Measurements from ENCODE around the gene TNPO1. TPM values are rescaled to one million over a fixed set of nuclear protein-coding genes. Genes with fewer than 3 reads are reported as not detected.
A peak's percentile ranks its signal among the peaks of the same experiment; 100 is the strongest.
"Not testable (repeated sequence)": the region's sequence is repeated elsewhere in the genome, so short reads cannot be mapped to it uniquely, and the experiment has no call there.

Gene TNPO1
- total and polyA plus RNA-seq, 2 of the 13 experiments (the other 11 are each of a cell fraction or from before 2014, with no cell fraction given), result 26.7 to 123 TPM

DNA sequence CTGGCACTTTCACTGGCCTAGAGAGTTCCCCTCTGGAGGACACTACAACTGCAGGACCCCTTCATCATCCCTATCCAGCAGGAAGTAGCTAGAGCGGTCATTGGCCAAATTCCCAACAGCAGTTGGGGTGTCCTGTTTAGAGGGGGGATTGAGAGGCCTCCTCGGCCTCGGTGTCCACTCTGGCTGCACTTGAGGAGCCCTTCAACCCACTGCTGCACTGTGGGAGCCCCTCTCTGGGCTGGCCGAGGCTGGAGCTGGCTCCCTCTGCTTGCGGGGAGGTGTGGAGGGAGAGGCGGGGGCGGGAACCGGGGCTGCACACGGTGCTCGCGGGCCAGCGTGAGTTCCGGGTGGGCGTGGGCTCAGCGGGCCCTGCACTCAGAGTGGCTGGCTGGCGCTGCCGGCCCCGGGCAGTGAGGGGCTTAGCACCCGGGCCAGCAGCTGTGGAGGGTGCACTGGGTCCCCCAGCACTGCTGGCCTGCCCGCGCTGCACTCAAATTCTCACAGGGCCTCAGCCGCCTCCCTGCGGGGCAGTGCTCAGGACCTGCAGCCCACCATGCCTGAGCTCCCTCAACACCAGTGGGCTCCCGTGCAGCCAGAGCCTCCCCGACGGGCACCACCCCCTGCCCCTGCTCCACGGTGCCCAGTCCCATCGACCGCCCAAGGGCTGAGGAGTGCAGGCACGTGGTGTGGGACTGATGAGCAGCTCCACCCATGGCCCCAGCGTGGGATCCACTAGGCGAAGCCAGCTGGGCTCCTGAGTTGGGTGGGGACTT, 118.7 kb downstream of the TNPO1 start:
- H3K4me1 ChIP-seq (ENCODE audit: insufficient read depth, low read length), result peaks cover 25% of the 10 kb centered on the region
- H4K20me1 ChIP-seq (ENCODE audit: insufficient read depth, low read length); H3K9me3 ChIP-seq (ENCODE audit: low read length); H3K36me3 ChIP-seq (replicated peaks in 1 of 2; ENCODE audit: control insufficient read depth in 1 of 2, insufficient read depth in 2 of 2, low read length in 2 of 2); POLR2A ChIA-PET; BruUV-seq (replicated peaks); DNase-seq (ENCODE audit: low spot score); CTCF ChIA-PET (ENCODE audit: low intra/inter-chr PET ratio, low total read pairs); FAIRE-seq; H3K4me3 ChIP-seq (replicated peaks in 1 of 3; ENCODE audit: insufficient read depth in 1 of 3, low read depth in 2 of 3, low read length in 3 of 3); H3K9ac ChIP-seq (ENCODE audit: insufficient read depth, low read depth, low read length); in situ Hi-C loops (cut with HindIII; ENCODE audit: extremely low pct_ligation_motif_present, low pct_unique_long_range_greater_than_20kb); H3K4me2 ChIP-seq (ENCODE audit: low read depth, low read length); H3K79me2 ChIP-seq (ENCODE audit: insufficient read depth, low read length); H3K27ac ChIP-seq (ENCODE audit: extremely low read length, insufficient read depth, low read length); H3K27me3 ChIP-seq (ENCODE audit: control insufficient read depth in 1 of 2, insufficient read depth in 2 of 2, low read length in 2 of 2); ATAC-seq; H2AFZ ChIP-seq (ENCODE audit: low read length): not testable (repeated sequence)
- 0 out of 2 replicates have a peak, but pooled peaks have one; percentile 55 for TF ChIP-seq ZNF850 (CRISPR knock-in tag; conservative IDR thresholded peaks at IDR 0.05)
- 91% methylated on average over 4 of the region's 32 CpGs for WGBS (ENCODE audit: low lambda C conversion rate)
- intact Hi-C loops (cut with micrococcal nuclease; ENCODE audit: unreplicated experiment), result loop anchor here (5.0 kb wide), 1 partner anchor 188 kb away; no protein-coding TSS in a partner anchor

DNA sequence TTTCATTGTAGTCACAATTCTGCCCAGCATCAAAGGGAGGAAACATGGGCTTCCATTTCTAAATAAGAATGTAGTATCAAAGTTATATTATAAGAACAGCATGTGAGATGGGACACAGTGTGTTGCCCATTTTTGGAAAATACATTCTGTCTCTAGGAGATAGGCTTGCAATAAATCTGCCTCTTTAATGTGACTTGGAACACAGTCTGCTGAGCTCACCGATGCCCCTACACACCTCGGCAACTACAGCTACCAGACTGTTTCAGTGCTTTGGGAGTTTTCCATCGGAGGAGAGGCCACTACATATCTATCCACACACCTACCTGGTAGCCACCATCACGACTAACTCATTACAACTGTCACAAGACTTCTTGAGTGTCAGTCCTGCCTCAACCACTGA, 120.4 kb downstream of the TNPO1 start:
- BruUV-seq (replicated peaks), result no TSS peak
- intact Hi-C loops (cut with micrococcal nuclease; ENCODE audit: unreplicated experiment), result no loop called here
- Histone ChIP-seq H3K27ac (ENCODE audit: extremely low read length, insufficient read depth, low read length) (no peak overlapping the region), H4K20me1 (ENCODE audit: insufficient read depth, low read length) (no peaks in the 10 kb centered on the region), H2AFZ (ENCODE audit: low read length) (no peak overlapping the region), H3K79me2 (ENCODE audit: insufficient read depth, low read length) (no peaks in the 10 kb centered on the region), H3K4me3 (replicated peaks in 1 of 3; ENCODE audit: insufficient read depth in 1 of 3, low read depth in 2 of 3, low read length in 3 of 3) (no peak overlapping the region), H3K9me3 (ENCODE audit: low read length) (no peaks in the 10 kb centered on the region), H3K4me1 (ENCODE audit: insufficient read depth, low read length) (peaks cover 32% of the 10 kb centered on the region), H3K27me3 (ENCODE audit: control insufficient read depth in 1 of 2, insufficient read depth in 2 of 2, low read length in 2 of 2) (no peaks in the 10 kb centered on the region; a peak in 1 of 5 replicates), H3K9ac (ENCODE audit: insufficient read depth, low read depth, low read length) (no peak overlapping the region), H3K36me3 (replicated peaks in 1 of 2; ENCODE audit: control insufficient read depth in 1 of 2, insufficient read depth in 2 of 2, low read length in 2 of 2) (no peaks in the 10 kb centered on the region), H3K4me2 (ENCODE audit: low read depth, low read length) (no peak overlapping the region)
- no peak for FAIRE-seq
- ChIA-PET POLR2A (no interaction called here), CTCF (ENCODE audit: low intra/inter-chr PET ratio, low total read pairs) (no interaction called here)
- ATAC-seq, result no peak
- WGBS (ENCODE audit: low lambda C conversion rate), result 23% methylated on average over 4 of the region's 4 CpGs
- no peak for DNase-seq (ENCODE audit: low spot score)
- in situ Hi-C loops (cut with HindIII; ENCODE audit: extremely low pct_ligation_motif_present, low pct_unique_long_range_greater_than_20kb), result no loop called here
- no peak for TF ChIP-seq SPEN (CRISPR knock-in tag; IDR thresholded peaks at IDR 0.05; ENCODE audit: low read depth)
- TF ChIP-seq SRSF9 (IDR thresholded peaks at IDR 0.05; ENCODE audit: borderline replicate concordance, insufficient read depth, low read depth, low read length, poor library complexity, severe bottlenecking), result no peak
- TF ChIP-seq HNRNPK (IDR thresholded peaks at IDR 0.05; ENCODE audit: low read depth, low read length, poor library complexity, severe bottlenecking), result no peak
- TF ChIP-seq ZFP62 (CRISPR knock-in tag; IDR thresholded peaks at IDR 0.05), result no peak
- no peak for TF ChIP-seq ZNF207 (IDR thresholded peaks at IDR 0.05; ENCODE audit: borderline replicate concordance)
- no peak for TF ChIP-seq TRIM24 (CRISPR knock-in tag; IDR thresholded peaks at IDR 0.05)
- no peak for TF ChIP-seq ZSCAN29 (CRISPR knock-in tag; conservative IDR thresholded peaks at IDR 0.05)
- no peak for TF ChIP-seq JARID2 (CRISPR knock-in tag; IDR thresholded peaks at IDR 0.05; ENCODE audit: insufficient replicate concordance)
- no peak for TF ChIP-seq HOXD1 (CRISPR knock-in tag; IDR thresholded peaks at IDR 0.05)
